Stimulated activated CD8-positive, alpha-beta memory T cell treated with anti-CD3 and anti-CD28 coated beads, Interleukin-7, amount 100 ng/mL, for 1 hour (primary cell): ENCODE data around the gene CCDC69.
"Not testable (repeated sequence)": the region's sequence is repeated elsewhere in the genome, so short reads cannot be mapped to it uniquely, and the experiment has no call there.

Experiments
- DNase-seq, 2 donors: peaks; one replicate each; pipeline ENCODE4 v3.0.0-alpha.2; 2020; ENCODE audit warnings: low read depth in 2 of 2

Gene CCDC69

GRCh38 chr5:151245680-151246219 lies 21.9 kb upstream of the CCDC69 start:
- DNase-seq, result no peak

GRCh38 chr5:151244206-151244605 lies 20.3 kb upstream of the CCDC69 start:
- no peak for DNase-seq

GRCh38 chr5:151243564-151243963 lies 19.7 kb upstream of the CCDC69 start:
- DNase-seq, result no peak

GRCh38 chr5:151243127-151243526 lies 19.2 kb upstream of the CCDC69 start:
- DNase-seq, result no peak

GRCh38 chr5:151240924-151241635 lies 17.2 kb upstream of the CCDC69 start:
- no peak for DNase-seq

GRCh38 chr5:151240268-151240835 lies 16.5 kb upstream of the CCDC69 start:
- not testable (repeated sequence) for DNase-seq

- peak in 1 of 2 donors; percentile 36 for DNase-seq
Measured at GRCh38 chr5:151239237-151239861, 15.5 kb upstream of the CCDC69 start.

- DNase-seq, result no peak
Measured at GRCh38 chr5:151238303-151238741, 14.4 kb upstream of the CCDC69 start.

GRCh38 chr5:151237685-151238084 lies 13.8 kb upstream of the CCDC69 start:
- no peak for DNase-seq

- no peak for DNase-seq
Measured at GRCh38 chr5:151236888-151237287, 13.0 kb upstream of the CCDC69 start.

- DNase-seq, result not testable (repeated sequence)
Measured at GRCh38 chr5:151235239-151235571, 11.3 kb upstream of the CCDC69 start.

GRCh38 chr5:151234476-151235238 lies 10.8 kb upstream of the CCDC69 start:
- no peak for DNase-seq

- no peak for DNase-seq
Measured at GRCh38 chr5:151233616-151234085, 9.8 kb upstream of the CCDC69 start.

- no peak for DNase-seq
Measured at GRCh38 chr5:151231359-151231758, 7.5 kb upstream of the CCDC69 start.

- no peak for DNase-seq
Measured at GRCh38 chr5:151230048-151230680, 6.3 kb upstream of the CCDC69 start.

- DNase-seq, result no peak
Measured at GRCh38 chr5:151228986-151229385, 5.1 kb upstream of the CCDC69 start.

- no peak for DNase-seq
Measured at GRCh38 chr5:151227918-151228447, 4.1 kb upstream of the CCDC69 start.

GRCh38 chr5:151225475-151225874 lies 1.6 kb upstream of the CCDC69 start:
- DNase-seq, result no peak

GRCh38 chr5:151225071-151225470 lies 1.2 kb upstream of the CCDC69 start:
- no peak for DNase-seq

GRCh38 chr5:151224372-151224771 lies 480 bp upstream of the CCDC69 start:
- no peak for DNase-seq

- no peak for DNase-seq
Measured at GRCh38 chr5:151222790-151223446, 974 bp downstream of the CCDC69 start.
